Measurements from ENCODE around the gene IFI16.
"Not testable (repeated sequence)": the region's sequence is repeated elsewhere in the genome, so short reads cannot be mapped to it uniquely, and the experiment has no call there.

The IFI16 gene

DNA sequence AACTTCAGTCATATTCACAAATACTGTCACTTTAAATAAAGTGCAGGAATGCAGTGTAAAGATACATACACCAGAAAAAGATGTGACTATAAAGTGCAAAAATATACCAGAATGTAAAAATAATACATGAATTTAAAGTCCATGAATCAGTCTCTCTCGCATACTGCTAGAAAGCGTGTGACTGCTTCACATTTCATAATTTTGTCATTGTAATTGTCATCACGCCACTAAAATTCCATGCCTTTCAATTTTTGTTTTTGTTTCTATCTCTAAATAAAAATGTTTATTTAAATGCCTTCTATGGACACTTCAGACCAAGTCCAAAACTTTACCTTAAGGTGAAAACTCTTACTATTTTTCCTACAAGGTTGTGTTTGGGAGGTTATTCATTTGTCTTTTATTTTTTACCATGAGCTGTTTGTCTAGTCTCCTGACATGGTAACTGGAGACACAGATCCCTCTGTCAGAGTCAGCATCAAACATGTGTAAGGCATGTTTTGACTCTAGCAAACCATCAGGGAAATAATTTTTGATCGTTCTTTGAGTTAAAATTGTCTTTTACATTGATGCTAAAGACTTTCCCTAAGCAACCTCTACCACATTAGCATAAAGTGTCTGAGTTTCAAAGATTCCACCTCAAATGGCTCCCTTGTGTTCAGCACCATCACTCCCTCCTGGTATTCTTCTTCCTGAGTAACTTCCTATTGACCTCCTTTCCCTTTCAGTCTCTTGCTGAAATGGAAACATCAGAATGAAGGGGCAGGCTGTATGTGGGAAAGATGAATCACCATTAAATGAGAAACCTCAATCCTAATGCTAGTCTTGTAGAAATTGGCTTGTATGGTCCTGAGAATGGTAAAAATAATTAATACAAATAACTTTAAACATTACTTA lies 80.8 kb downstream of the IFI16 start:
- Mint-ChIP-seq H3K27ac (peak overlapping the region; percentile 40), H3K4me1 (peaks cover 20% of the 10 kb centered on the region), H3K27me3 (no peaks in the 10 kb centered on the region), H3K36me3 (no peaks in the 10 kb centered on the region), H3K9me3 (no peaks in the 10 kb centered on the region), H3K4me3 (no peak overlapping the region)
- no peak for ATAC-seq

DNA sequence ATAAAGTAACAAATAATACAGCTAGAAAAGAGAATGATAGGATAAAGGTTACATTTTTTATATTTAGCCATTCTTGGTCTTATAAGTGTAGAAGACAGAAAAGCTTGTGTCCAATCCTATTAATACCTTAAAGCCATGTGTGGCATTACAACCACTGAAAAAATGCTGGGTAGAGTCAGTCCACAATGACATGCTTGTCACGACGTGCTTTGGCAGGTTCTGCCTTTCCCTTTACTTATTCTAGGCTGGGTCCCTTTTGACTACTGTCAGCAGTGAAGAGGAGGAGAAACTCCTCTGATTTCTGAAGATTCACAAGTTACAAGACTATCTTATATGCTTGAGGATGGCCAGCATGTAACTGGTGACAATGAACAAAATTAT lies 81.5 kb downstream of the IFI16 start:
- Mint-ChIP-seq H3K9me3 (no peaks in the 10 kb centered on the region), H3K4me1 (peaks cover 20% of the 10 kb centered on the region), H3K4me3 (no peak overlapping the region), H3K27me3 (no peaks in the 10 kb centered on the region), H3K27ac (no peak overlapping the region), H3K36me3 (no peaks in the 10 kb centered on the region)
- no peak for ATAC-seq

DNA sequence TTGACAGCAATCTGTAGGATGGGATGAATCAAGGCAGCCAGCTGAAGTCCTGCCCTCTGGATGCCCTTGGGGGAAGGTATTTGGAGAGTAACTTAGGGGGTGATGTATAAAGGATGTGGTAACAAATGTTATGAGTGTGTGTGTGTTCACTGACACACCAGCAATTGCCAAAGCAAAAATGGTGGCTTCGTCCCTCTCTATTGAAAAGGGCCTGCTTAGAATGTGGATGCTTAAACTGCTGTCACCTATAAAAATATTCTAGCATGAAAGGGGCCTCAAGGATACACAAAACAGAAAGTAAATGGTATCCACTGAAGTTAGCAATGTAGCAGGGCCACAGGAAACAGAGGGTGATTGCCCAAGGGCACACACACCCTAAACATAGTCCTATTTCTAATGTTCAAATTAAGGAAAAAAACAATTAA lies 81.9 kb downstream of the IFI16 start:
- no peak overlapping the region for H3K4me3 Mint-ChIP-seq
- H3K36me3 Mint-ChIP-seq: no peaks in the 10 kb centered on the region
- H3K27me3 Mint-ChIP-seq: no peaks in the 10 kb centered on the region
- H3K4me1 Mint-ChIP-seq: peaks cover 20% of the 10 kb centered on the region
- H3K27ac Mint-ChIP-seq: no peak overlapping the region
- no peaks in the 10 kb centered on the region for H3K9me3 Mint-ChIP-seq
- ATAC-seq: no peak

DNA sequence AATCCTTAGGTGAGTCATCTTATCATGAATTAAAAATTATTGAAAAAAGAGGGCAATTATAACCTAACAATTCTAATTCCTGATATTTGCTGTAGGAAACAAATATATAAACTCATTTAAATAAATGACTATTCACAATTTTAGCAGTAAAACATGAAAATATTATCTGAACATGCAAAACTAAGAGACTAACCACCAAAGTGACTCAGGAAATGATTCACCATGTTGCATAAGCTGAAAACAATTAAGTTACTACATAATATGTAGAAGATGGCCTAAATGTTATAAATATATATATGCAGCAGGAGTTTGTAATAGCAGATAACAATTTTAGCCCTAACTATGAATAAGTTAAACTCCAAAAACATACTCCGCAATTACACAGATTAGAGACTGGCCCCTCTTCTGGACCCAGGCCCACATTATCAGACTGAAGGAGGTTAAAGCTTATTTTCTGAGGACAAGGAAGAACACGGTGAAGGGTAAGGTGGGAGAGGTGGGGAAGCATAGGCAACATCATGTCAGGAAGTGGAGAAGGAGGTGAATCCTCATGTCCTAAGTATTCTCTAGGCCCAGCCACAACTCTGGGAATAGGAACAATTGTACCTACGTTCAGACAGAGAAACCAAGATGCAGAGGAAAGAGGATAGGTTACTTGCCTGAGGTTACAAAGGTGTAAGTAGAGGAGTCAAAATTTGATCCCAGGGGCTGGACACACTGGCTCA lies 82.5 kb downstream of the IFI16 start:
- Mint-ChIP-seq H3K27ac (no peak overlapping the region), H3K4me1 (peaks cover 20% of the 10 kb centered on the region), H3K4me3 (no peak overlapping the region), H3K27me3 (no peaks in the 10 kb centered on the region), H3K36me3 (no peaks in the 10 kb centered on the region), H3K9me3 (no peaks in the 10 kb centered on the region)
- ATAC-seq: no peak

DNA sequence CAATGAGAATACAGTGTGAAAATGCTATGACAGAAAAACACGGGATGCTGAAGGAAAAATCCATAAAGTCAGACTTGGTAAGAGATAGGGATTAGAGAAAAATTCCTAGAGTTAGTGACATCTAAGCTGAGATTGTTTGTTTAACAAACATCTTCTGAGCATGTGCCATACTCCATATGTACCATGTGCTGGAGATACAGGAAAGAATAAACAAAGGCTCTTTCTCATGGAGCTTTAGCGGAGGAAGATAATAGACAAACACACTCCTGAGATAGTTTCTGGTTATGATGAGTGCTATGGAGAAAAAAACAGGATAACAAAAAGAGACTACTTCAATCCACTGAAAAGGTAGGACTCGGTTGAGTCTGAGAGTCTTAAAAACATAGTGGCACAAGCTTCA lies 88.9 kb downstream of the IFI16 start:
- Mint-ChIP-seq H3K27me3 (no peaks in the 10 kb centered on the region), H3K36me3 (no peaks in the 10 kb centered on the region), H3K27ac (no peak overlapping the region), H3K4me1 (no peaks in the 10 kb centered on the region), H3K9me3 (no peaks in the 10 kb centered on the region), H3K4me3 (no peak overlapping the region)
- ATAC-seq: no peak

DNA sequence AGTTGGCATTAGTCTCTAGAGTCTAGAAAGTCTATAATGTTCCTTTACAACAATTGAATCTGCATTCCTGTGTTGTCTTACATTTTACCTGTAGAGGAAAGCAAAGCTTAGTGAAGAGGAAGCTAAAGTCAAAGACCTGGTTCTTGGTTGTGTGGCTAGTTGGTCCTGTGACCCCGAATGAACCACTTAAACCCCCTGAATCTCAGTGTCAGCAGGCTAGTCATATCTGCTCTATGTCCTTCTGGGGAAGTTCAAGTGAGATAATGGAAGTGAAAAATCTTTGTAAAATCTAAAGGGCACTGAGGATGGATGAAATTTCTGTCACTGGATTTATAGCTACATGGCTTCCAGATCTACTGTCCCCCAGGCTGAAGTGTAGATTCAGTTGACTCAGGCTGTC lies 90.9 kb downstream of the IFI16 start:
- Mint-ChIP-seq H3K4me1 (no peaks in the 10 kb centered on the region), H3K4me3 (no peak overlapping the region), H3K9me3 (no peaks in the 10 kb centered on the region), H3K36me3 (peaks cover 4% of the 10 kb centered on the region), H3K27ac (no peak overlapping the region), H3K27me3 (no peaks in the 10 kb centered on the region)
- peak; percentile 66 for ATAC-seq

DNA sequence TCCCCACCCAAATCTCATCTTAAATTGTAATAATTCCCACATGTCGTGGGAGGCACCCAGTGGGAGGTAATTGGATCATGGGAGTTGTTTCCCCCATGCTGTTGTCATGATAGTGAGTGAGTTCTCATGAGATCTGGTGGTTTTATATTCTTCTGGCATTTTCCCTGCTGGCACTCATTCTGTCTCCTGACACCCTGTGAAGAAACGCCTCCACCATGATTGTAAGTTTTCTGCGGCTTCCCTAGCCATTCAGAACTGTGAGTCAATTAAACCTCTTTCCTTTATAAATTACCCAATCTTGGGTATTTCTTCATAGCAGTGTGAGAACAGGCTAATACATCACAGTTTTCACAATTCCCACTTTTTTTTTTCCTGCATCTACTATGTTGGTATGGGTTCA lies 93.3 kb downstream of the IFI16 start:
- not testable (repeated sequence) for H3K36me3 Mint-ChIP-seq, H3K27ac Mint-ChIP-seq, ATAC-seq, H3K9me3 Mint-ChIP-seq, H3K27me3 Mint-ChIP-seq, H3K4me3 Mint-ChIP-seq, H3K4me1 Mint-ChIP-seq

All from stimulated activated memory B cell treated with anti-CD40 and anti-IgM and Interleukin-4, amounts not matched to agents 10 μg/mL and 1 μg/mL and 100 μg/mL, for 72 hours (primary cell).